HEK293 (cell line): Measurements from ENCODE around the gene LMTK3.

Experiments used
- GLI4 ChIP-seq: fragments of 450-650 bp; formaldehyde crosslinking; IDR thresholded peaks from 2 replicates; pipeline ENCODE4 v1.5.1; 2016; ENCODE audit warnings: missing biosample characterization, missing genetic modification characterization
- KLF9 ChIP-seq: fragments of 450-650 bp; formaldehyde crosslinking; IDR thresholded peaks from 2 replicates; pipeline ENCODE4 v1.5.1; 2016; ENCODE audit warnings: missing biosample characterization, missing genetic modification characterization, low read depth
- OVOL3 ChIP-seq: fragments of 450-650 bp; formaldehyde crosslinking; IDR thresholded peaks from 2 replicates; pipeline ENCODE4 v1.5.1; 2016; ENCODE audit warnings: missing biosample characterization, missing genetic modification characterization
- WT1 ChIP-seq: fragments of 450-650 bp; formaldehyde crosslinking; IDR thresholded peaks from 2 replicates; pipeline ENCODE4 v1.5.1; 2016; ENCODE audit warnings: missing biosample characterization, missing genetic modification characterization
- ZBTB17 ChIP-seq: fragments of 450-650 bp; formaldehyde crosslinking; IDR thresholded peaks from 2 replicates; pipeline ENCODE4 v1.5.1; 2016; ENCODE audit warnings: missing biosample characterization, missing genetic modification characterization
- ZBTB21 ChIP-seq: fragments of 450-650 bp; formaldehyde crosslinking; IDR thresholded peaks from 2 replicates; pipeline ENCODE4 v1.5.1; 2017; ENCODE audit warnings: missing biosample characterization, missing genetic modification characterization
- ZEB2 ChIP-seq: fragments of 450-650 bp; formaldehyde crosslinking; IDR thresholded peaks from 2 replicates; pipeline ENCODE4 v1.5.1; 2016; ENCODE audit warnings: missing biosample characterization, missing genetic modification characterization
- ZIC2 ChIP-seq: fragments of 450-650 bp; formaldehyde crosslinking; IDR thresholded peaks from 2 replicates; pipeline ENCODE4 v1.5.1; 2016; ENCODE audit warnings: missing biosample characterization, missing genetic modification characterization
- ZNF10 ChIP-seq: fragments of 450-650 bp; formaldehyde crosslinking; IDR thresholded peaks from 2 replicates; pipeline ENCODE4 v1.5.1; 2017; ENCODE audit warnings: missing biosample characterization, missing genetic modification characterization
- ZNF146 ChIP-seq: fragments of 450-650 bp; formaldehyde crosslinking; IDR thresholded peaks from 2 replicates; pipeline ENCODE4 v1.5.1; 2016; ENCODE audit warnings: missing biosample characterization, missing genetic modification characterization
- ZNF341 ChIP-seq: fragments of 450-650 bp; formaldehyde crosslinking; IDR thresholded peaks from 2 replicates; pipeline ENCODE4; 2016; ENCODE audit warnings: low read depth, missing biosample characterization, missing genetic modification characterization
- ZNF350 ChIP-seq: fragments of 450-650 bp; formaldehyde crosslinking; IDR thresholded peaks from 2 replicates; pipeline ENCODE4 v1.5.0; 2017; ENCODE audit warnings: missing biosample characterization, mild to moderate bottlenecking, missing genetic modification characterization
- ZNF501 ChIP-seq: fragments of 450-650 bp; formaldehyde crosslinking; IDR thresholded peaks from 2 replicates; pipeline ENCODE4 v1.5.1; 2016; ENCODE audit warnings: missing biosample characterization, missing genetic modification characterization
- ZNF521 ChIP-seq: fragments of 450-650 bp; formaldehyde crosslinking; IDR thresholded peaks from 2 replicates; pipeline ENCODE4 v1.5.1; 2017; ENCODE audit warnings: missing biosample characterization, mild to moderate bottlenecking, missing genetic modification characterization
- ZNF777 ChIP-seq: fragments of 450-650 bp; formaldehyde crosslinking; IDR thresholded peaks from 2 replicates; pipeline ENCODE4 v1.5.1; 2017; ENCODE audit warnings: missing biosample characterization, missing genetic modification characterization, borderline replicate concordance
- ZNF792 ChIP-seq: fragments of 450-650 bp; formaldehyde crosslinking; IDR thresholded peaks from 2 replicates; pipeline ENCODE4 v1.5.1; 2016; ENCODE audit warnings: missing biosample characterization, missing genetic modification characterization
- TF ChIP-seq, protein P1 (sequence below): fragments of 450-650 bp; formaldehyde crosslinking; IDR thresholded peaks from 2 replicates; pipeline ENCODE4 v1.5.1; 2016; ENCODE audit warnings: missing biosample characterization, missing genetic modification characterization
- TF ChIP-seq, protein P2 (sequence below): IDR thresholded peaks from 2 replicates; pipeline ENCODE4 v1.6.1; 2011; ENCODE audit warnings: mild to moderate bottlenecking, low read depth, low read length, borderline replicate concordance
- TF ChIP-seq, protein P3 (sequence below): fragments of 450-650 bp; formaldehyde crosslinking; IDR thresholded peaks from 2 replicates; pipeline ENCODE4 v1.5.1; 2016; ENCODE audit warnings: missing biosample characterization, missing genetic modification characterization
- TF ChIP-seq, protein P4 (sequence below): fragments of 450-650 bp; formaldehyde crosslinking; optimal IDR thresholded peaks from 2 replicates; pipeline ENCODE3; 2016; ENCODE audit warnings: missing biosample characterization, mild to moderate bottlenecking, missing genetic modification characterization
- TF ChIP-seq, protein P5 (sequence below): fragments of 450-650 bp; formaldehyde crosslinking; IDR thresholded peaks from 2 replicates; pipeline ENCODE4 v1.5.1; 2016; ENCODE audit warnings: missing biosample characterization, missing genetic modification characterization
- TF ChIP-seq, protein P6 (sequence below): fragments of 450-650 bp; formaldehyde crosslinking; IDR thresholded peaks from 2 replicates; pipeline ENCODE4 v1.5.1; 2017; ENCODE audit warnings: missing biosample characterization, missing genetic modification characterization
- TF ChIP-seq, protein P7 (sequence below): fragments of 450-650 bp; formaldehyde crosslinking; IDR thresholded peaks from 2 replicates; pipeline ENCODE4 v1.5.1; 2016; ENCODE audit warnings: missing biosample characterization, missing genetic modification characterization, low read depth
- TF ChIP-seq, protein P8 (sequence below): fragments of 450-650 bp; formaldehyde crosslinking; conservative IDR thresholded peaks from 2 replicates; pipeline ENCODE4 v1.5.1; 2016; ENCODE audit warnings: low read depth, missing biosample characterization, missing genetic modification characterization

The LMTK3 gene

DNA sequence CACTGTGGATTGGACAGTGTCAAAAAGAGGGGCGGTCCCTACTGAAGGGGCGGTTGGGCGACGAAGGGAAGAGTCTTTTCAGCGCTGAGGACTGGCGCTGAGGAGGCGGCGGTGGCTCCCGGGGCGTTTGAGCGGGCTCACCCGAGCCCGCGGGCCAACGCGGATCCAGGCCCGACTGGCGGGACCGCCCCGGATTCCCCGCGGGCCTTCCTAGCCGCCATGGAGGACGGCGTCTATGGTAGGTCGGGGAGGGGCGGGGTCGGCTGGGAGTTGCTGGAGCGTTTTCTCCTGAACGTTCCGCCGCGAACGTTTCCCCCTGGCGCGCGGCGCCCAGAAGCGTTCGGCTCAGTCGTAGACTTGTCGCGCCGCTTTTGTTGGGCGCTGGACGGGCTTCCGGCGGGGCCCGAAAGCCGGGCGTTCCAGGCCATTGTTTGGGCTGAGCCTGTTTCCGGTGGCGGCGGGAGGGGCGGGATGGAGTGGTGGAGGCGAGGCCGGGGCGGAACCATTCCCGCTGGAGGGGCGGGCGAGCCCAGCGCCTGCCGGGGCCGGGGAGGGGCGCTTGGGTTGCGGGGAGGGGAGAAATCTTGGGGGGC lies 42.2 kb downstream of the LMTK3 start, which contains the start of gene CYTH2 (continued):
- TF ChIP-seq, protein P1, sequence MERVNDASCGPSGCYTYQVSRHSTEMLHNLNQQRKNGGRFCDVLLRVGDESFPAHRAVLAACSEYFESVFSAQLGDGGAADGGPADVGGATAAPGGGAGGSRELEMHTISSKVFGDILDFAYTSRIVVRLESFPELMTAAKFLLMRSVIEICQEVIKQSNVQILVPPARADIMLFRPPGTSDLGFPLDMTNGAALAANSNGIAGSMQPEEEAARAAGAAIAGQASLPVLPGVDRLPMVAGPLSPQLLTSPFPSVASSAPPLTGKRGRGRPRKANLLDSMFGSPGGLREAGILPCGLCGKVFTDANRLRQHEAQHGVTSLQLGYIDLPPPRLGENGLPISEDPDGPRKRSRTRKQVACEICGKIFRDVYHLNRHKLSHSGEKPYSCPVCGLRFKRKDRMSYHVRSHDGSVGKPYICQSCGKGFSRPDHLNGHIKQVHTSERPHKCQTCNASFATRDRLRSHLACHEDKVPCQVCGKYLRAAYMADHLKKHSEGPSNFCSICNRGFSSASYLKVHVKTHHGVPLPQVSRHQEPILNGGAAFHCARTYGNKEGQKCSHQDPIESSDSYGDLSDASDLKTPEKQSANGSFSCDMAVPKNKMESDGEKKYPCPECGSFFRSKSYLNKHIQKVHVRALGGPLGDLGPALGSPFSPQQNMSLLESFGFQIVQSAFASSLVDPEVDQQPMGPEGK (tag by site-specific recombination), result peak; percentile 69; the same call in 1 of the 2 replicates
- 0 out of 2 replicates have a peak, but pooled peaks have one; percentile 26 for TF ChIP-seq OVOL3 (tag by site-specific recombination)
- TF ChIP-seq, protein P2, sequence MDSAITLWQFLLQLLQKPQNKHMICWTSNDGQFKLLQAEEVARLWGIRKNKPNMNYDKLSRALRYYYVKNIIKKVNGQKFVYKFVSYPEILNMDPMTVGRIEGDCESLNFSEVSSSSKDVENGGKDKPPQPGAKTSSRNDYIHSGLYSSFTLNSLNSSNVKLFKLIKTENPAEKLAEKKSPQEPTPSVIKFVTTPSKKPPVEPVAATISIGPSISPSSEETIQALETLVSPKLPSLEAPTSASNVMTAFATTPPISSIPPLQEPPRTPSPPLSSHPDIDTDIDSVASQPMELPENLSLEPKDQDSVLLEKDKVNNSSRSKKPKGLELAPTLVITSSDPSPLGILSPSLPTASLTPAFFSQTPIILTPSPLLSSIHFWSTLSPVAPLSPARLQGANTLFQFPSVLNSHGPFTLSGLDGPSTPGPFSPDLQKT, result peak; percentile 52; the same call in 1 of the 2 replicates
- 0 out of 2 replicates have a peak, but pooled peaks have one; percentile 27 for TF ChIP-seq ZNF10 (tag by site-specific recombination)
- TF ChIP-seq, protein P3, sequence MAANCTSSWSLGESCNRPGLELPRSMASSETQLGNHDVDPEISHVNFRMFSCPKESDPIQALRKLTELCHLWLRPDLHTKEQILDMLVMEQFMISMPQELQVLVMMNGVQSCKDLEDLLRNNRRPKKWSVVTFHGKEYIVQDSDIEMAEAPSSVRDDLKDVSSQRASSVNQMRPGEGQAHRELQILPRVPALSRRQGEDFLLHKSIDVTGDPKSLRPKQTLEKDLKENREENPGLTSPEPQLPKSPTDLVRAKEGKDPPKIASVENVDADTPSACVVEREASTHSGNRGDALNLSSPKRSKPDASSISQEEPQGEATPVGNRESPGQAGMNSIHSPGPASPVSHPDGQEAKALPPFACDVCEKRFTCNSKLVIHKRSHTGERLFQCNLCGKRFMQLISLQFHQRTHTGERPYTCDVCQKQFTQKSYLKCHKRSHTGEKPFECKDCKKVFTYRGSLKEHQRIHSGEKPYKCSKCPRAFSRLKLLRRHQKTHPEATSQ (tag by site-specific recombination), result no peak
- TF ChIP-seq, protein P4, sequence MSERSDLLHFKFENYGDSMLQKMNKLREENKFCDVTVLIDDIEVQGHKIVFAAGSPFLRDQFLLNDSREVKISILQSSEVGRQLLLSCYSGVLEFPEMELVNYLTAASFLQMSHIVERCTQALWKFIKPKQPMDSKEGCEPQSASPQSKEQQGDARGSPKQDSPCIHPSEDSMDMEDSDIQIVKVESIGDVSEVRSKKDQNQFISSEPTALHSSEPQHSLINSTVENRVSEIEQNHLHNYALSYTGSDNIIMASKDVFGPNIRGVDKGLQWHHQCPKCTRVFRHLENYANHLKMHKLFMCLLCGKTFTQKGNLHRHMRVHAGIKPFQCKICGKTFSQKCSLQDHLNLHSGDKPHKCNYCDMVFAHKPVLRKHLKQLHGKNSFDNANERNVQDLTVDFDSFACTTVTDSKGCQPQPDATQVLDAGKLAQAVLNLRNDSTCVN, result peak; percentile 45
- peak; percentile 89 for TF ChIP-seq KLF9 (tag by site-specific recombination)
- TF ChIP-seq GLI4 (tag by site-specific recombination), result 0 out of 2 replicates have a peak, but pooled peaks have one; percentile 62
- TF ChIP-seq ZNF792 (tag by site-specific recombination), result no peak
- 0 out of 2 replicates have a peak, but pooled peaks have one; percentile 7 for TF ChIP-seq ZIC2 (tag by site-specific recombination)
- TF ChIP-seq ZNF146, result no peak
- TF ChIP-seq, protein P5, sequence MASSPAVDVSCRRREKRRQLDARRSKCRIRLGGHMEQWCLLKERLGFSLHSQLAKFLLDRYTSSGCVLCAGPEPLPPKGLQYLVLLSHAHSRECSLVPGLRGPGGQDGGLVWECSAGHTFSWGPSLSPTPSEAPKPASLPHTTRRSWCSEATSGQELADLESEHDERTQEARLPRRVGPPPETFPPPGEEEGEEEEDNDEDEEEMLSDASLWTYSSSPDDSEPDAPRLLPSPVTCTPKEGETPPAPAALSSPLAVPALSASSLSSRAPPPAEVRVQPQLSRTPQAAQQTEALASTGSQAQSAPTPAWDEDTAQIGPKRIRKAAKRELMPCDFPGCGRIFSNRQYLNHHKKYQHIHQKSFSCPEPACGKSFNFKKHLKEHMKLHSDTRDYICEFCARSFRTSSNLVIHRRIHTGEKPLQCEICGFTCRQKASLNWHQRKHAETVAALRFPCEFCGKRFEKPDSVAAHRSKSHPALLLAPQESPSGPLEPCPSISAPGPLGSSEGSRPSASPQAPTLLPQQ (tag by site-specific recombination), result peak; percentile 78
- no peak for TF ChIP-seq ZNF350
- TF ChIP-seq ZNF777, result peak; percentile 68; the same call in 1 of the 2 replicates
- TF ChIP-seq, protein P6, sequence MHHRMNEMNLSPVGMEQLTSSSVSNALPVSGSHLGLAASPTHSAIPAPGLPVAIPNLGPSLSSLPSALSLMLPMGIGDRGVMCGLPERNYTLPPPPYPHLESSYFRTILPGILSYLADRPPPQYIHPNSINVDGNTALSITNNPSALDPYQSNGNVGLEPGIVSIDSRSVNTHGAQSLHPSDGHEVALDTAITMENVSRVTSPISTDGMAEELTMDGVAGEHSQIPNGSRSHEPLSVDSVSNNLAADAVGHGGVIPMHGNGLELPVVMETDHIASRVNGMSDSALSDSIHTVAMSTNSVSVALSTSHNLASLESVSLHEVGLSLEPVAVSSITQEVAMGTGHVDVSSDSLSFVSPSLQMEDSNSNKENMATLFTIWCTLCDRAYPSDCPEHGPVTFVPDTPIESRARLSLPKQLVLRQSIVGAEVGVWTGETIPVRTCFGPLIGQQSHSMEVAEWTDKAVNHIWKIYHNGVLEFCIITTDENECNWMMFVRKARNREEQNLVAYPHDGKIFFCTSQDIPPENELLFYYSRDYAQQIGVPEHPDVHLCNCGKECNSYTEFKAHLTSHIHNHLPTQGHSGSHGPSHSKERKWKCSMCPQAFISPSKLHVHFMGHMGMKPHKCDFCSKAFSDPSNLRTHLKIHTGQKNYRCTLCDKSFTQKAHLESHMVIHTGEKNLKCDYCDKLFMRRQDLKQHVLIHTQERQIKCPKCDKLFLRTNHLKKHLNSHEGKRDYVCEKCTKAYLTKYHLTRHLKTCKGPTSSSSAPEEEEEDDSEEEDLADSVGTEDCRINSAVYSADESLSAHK, result peak; percentile 48; the same call in 1 of the 2 replicates
- TF ChIP-seq ZBTB17 (tag by site-specific recombination), result no peak
- peak; percentile 58 for TF ChIP-seq ZNF341 (tag by site-specific recombination)
- TF ChIP-seq ZEB2 (tag by site-specific recombination), result peak; percentile 70; the same call in 1 of the 2 replicates
- no peak for TF ChIP-seq ZNF521 (tag by site-specific recombination)
- TF ChIP-seq, protein P7, sequence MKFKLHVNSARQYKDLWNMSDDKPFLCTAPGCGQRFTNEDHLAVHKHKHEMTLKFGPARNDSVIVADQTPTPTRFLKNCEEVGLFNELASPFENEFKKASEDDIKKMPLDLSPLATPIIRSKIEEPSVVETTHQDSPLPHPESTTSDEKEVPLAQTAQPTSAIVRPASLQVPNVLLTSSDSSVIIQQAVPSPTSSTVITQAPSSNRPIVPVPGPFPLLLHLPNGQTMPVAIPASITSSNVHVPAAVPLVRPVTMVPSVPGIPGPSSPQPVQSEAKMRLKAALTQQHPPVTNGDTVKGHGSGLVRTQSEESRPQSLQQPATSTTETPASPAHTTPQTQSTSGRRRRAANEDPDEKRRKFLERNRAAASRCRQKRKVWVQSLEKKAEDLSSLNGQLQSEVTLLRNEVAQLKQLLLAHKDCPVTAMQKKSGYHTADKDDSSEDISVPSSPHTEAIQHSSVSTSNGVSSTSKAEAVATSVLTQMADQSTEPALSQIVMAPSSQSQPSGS (tag by site-specific recombination), result no peak
- TF ChIP-seq, protein P8, sequence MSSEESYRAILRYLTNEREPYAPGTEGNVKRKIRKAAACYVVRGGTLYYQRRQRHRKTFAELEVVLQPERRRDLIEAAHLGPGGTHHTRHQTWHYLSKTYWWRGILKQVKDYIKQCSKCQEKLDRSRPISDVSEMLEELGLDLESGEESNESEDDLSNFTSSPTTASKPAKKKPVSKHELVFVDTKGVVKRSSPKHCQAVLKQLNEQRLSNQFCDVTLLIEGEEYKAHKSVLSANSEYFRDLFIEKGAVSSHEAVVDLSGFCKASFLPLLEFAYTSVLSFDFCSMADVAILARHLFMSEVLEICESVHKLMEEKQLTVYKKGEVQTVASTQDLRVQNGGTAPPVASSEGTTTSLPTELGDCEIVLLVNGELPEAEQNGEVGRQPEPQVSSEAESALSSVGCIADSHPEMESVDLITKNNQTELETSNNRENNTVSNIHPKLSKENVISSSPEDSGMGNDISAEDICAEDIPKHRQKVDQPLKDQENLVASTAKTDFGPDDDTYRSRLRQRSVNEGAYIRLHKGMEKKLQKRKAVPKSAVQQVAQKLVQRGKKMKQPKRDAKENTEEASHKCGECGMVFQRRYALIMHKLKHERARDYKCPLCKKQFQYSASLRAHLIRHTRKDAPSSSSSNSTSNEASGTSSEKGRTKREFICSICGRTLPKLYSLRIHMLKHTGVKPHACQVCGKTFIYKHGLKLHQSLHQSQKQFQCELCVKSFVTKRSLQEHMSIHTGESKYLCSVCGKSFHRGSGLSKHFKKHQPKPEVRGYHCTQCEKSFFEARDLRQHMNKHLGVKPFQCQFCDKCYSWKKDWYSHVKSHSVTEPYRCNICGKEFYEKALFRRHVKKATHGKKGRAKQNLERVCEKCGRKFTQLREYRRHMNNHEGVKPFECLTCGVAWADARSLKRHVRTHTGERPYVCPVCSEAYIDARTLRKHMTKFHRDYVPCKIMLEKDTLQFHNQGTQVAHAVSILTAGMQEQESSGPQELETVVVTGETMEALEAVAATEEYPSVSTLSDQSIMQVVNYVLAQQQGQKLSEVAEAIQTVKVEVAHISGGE (tag by site-specific recombination), result peak; percentile 97
- peak; percentile 27; the same call in 1 of the 2 replicates for TF ChIP-seq WT1 (tag by site-specific recombination)
- peak; percentile 81; the same call in 1 of the 2 replicates for TF ChIP-seq ZNF501 (tag by site-specific recombination)
- TF ChIP-seq ZBTB21 (tag by site-specific recombination), result 0 out of 2 replicates have a peak, but pooled peaks have one; percentile 18
